GM12891 (cell line): ENCODE measurements around the gene SLC29A2.

ENCODE experiments used
- POLR2A ChIP-seq: IDR thresholded peaks from 2 replicates; pipeline ENCODE4 v1.6.1; 2011; ENCODE audit warnings: low read depth, low read length, control low read depth
- POLR2AphosphoS5 ChIP-seq: IDR thresholded peaks from 2 replicates; pipeline ENCODE4 v1.6.1; 2011; ENCODE audit warnings: low read depth, low read length, control low read depth
- POU2F2 ChIP-seq: IDR thresholded peaks from 2 replicates; pipeline ENCODE4 v1.6.1; 2011; ENCODE audit warnings: low read depth, mild to moderate bottlenecking, control low read depth, low read length, moderate library complexity

DNA sequence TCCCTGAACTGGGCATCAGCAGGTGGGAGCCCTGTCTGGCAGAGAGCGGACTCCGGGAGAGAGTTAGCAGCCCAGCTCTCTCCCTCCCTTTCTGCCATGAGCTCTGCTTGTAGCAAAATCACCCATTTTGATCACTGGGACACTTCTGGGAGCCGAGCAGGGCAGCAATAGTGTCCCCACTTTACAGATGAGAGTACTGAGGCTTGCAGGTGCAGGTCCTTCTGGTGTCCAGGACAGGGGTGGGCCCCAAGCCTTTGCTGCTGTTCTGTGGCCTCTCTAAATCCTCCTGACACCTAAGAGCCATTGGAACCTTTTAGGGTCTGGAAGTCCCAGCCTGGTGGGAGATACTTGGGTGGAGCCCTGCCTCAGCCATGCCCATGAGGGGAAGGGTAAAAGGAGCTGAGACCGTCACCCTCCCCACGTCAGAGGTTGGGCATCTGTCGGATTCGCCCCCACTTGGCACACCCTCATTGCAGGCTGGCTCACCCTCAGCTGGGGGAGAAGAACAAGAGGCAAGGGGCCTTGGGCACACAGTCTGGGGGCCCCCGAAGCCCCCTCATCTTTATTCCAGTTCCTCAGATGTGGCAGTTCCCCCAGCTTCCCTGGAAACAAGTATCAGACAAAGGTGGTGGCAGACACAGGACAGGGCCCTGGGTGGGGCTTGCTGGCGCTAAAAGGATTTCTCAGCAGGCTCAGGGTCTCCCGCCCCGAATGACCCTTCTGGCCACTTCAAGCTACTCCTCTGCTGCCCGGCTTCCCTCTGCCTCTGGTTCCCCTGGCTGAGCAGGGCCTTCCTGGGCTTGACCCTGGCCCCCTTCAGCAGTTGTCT is 39.8 kb downstream of the SLC29A2 start:
- no peak for TF ChIP-seq POLR2A
- TF ChIP-seq POLR2AphosphoS5: no peak
- TF ChIP-seq POU2F2: no peak
